Uterus (tissue), 4 donors: ENCODE data around the gene S100A11. TPM values are rescaled to one million over a fixed set of nuclear protein-coding genes. Genes with fewer than 3 reads are reported as not detected.

Experiments
- DNase-seq, 2 donors: peaks; one replicate each; pipeline ENCODE4 v3.0.0-alpha.2; 2019 to 2020
- H3K27ac ChIP-seq, 2 donors: fragments of 200-600 bp; sonication (generic); 1 replicate in 1 of 2; 2 replicates in 1 of 2; pipeline ENCODE4 v1.5.1; 2016 to 2018
- H3K27me3 ChIP-seq, 2 donors: fragments of 200-600 bp; sonication (generic); one replicate each; pipeline ENCODE4 v1.5.1; 2018 to 2019; ENCODE audit warnings: control low read depth in 1 of 2
- H3K36me3 ChIP-seq, 2 donors: fragments of 200-600 bp; sonication (generic); one replicate each; pipeline ENCODE4 v1.5.1; 2019; ENCODE audit warnings: control low read depth in 1 of 2
- H3K4me1 ChIP-seq, 2 donors: fragments of 200-600 bp; sonication (generic); one replicate each; pipeline ENCODE4 v1.5.1; 2018 to 2019; ENCODE audit warnings: control low read depth in 1 of 2
- H3K4me3 ChIP-seq, 2 donors: fragments of 200-600 bp; sonication (generic); 1 replicate in 1 of 2; 2 replicates in 1 of 2; pipeline ENCODE4 v1.5.1; 2018 to 2019; ENCODE audit warnings: mild to moderate bottlenecking in 1 of 2
- H3K9me3 ChIP-seq, 2 donors: fragments of 200-600 bp; sonication (generic); one replicate each; pipeline ENCODE4 v1.5.1; 2019; ENCODE audit warnings: control low read depth in 1 of 2
- CTCF ChIP-seq, 4 experiments: fragments of 200-600 bp in 2 of 4; fragments of 450-650 bp in 2 of 4; sonication (generic) in 2 of 4; IDR thresholded peaks; one replicate each; pipeline ENCODE4 v1.5.1; 2016 to 2019; ENCODE audit warnings: antibody characterized with exemption in 4 of 4, mild to moderate bottlenecking in 2 of 4, moderate library complexity in 1 of 4
- POLR2A ChIP-seq, 2 donors: fragments of 450-650 bp; IDR thresholded peaks; one replicate each; pipeline ENCODE4 v1.6.1; 2016; ENCODE audit warnings: antibody characterized with exemption in 2 of 2, mild to moderate bottlenecking in 1 of 2, moderate library complexity in 1 of 2
- intact Hi-C: fragments of 100-400 bp; cut with DNase I; formaldehyde crosslinking; loops from one replicate; pipeline ENCODE4 v1.15.1; 2023; ENCODE audit warnings: low total_unique reads
- small RNA-seq: library from RNA; depleted of rRNA; stranded (forward); fragments of <200 nt; gene quantifications from one replicate; pipeline ENCODE3, GENCODE V24; 2016
- total RNA-seq, 4 donors: library from RNA; depleted of rRNA in 3 of 4; stranded (reverse); fragments of >200 nt in 3 of 4; gene quantifications; one replicate each; pipeline versions ENCODE4 v1.1.0 to v1.2.4, GENCODE V29; 2014 to 2023
- donor health status: DM: yes; HTN: yes; CAD: no.

S100A11 gene
- total RNA-seq, 4 donors from 2014 or later, result 14.9 to 321 (median 146) TPM

DNA sequence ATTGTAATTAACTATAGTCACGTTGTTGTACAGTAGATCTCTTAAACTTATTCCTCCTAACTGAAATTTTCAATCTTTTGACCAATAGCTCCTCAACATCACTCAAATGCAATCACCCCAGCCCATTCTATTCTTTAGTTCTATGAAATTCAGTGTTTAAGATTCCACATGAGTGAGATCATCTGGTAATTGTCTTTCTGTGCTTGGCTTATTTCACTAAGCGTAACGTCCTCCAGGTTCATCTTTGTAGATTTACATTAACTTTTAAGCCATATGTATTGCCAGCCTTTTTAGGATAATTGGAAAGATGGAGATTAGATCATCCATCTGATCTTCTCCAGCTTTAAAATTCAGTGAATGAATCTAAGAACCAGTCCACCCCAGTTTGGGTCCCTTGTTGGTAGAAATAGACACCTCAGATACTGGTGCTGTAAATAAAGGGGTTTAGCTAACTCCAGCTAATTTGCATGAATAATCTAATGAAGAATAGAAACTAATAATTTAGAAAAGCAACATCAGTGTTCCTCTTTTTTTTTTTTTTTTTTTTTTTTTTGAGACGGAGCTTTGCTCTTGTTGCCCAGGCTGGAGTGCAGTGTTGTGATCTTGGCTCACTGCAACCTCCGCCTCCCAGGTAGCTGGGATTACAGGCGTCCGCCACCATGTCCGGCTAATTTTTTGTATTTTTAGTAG, 50.2 kb downstream of the S100A11 start:
- no peak for DNase-seq
- no peaks in the 10 kb centered on the region for H3K27me3 ChIP-seq
- H3K9me3 ChIP-seq, result no peaks in the 10 kb centered on the region
- H3K36me3 ChIP-seq, result no peaks in the 10 kb centered on the region
- peaks cover 9 to 11% of the 10 kb centered on the region in 2 donors for H3K4me1 ChIP-seq
- TF ChIP-seq POLR2A (IDR thresholded peaks at IDR 0.05), result no peak
- TF ChIP-seq CTCF (IDR thresholded peaks at IDR 0.05), result no peak
- intact Hi-C loops, result no loop called here
- no peak overlapping the region for H3K4me3 ChIP-seq
- no peak overlapping the region for H3K27ac ChIP-seq

- H3K36me3 ChIP-seq, result no peaks in the 10 kb centered on the region
- H3K4me1 ChIP-seq, result peaks cover 11 to 12% of the 10 kb centered on the region in 2 donors
- no peaks in the 10 kb centered on the region for H3K27me3 ChIP-seq
- intact Hi-C loops, result no loop called here
- H3K4me3 ChIP-seq, result no peak overlapping the region
- DNase-seq, result no peak
- TF ChIP-seq CTCF (IDR thresholded peaks at IDR 0.05), result no peak
- TF ChIP-seq POLR2A (IDR thresholded peaks at IDR 0.05), result no peak
- H3K27ac ChIP-seq, result no peak overlapping the region
- H3K9me3 ChIP-seq, result no peaks in the 10 kb centered on the region
These were observed 51.0 kb downstream of the S100A11 start for GRCh38 chr1:151985768-151986167.

GRCh38 chr1:151985270-151985669, 51.5 kb downstream of the S100A11 start:
- H3K36me3 ChIP-seq, result no peaks in the 10 kb centered on the region
- no peak overlapping the region for H3K4me3 ChIP-seq
- intact Hi-C loops, result no loop called here
- no peak for DNase-seq
- TF ChIP-seq POLR2A (IDR thresholded peaks at IDR 0.05) (no peak), CTCF (IDR thresholded peaks at IDR 0.05) (no peak)
- no peak overlapping the region for H3K27ac ChIP-seq
- no peaks in the 10 kb centered on the region for H3K27me3 ChIP-seq
- H3K9me3 ChIP-seq, result no peaks in the 10 kb centered on the region
- H3K4me1 ChIP-seq, result peaks cover 11 to 13% of the 10 kb centered on the region in 2 donors

DNA sequence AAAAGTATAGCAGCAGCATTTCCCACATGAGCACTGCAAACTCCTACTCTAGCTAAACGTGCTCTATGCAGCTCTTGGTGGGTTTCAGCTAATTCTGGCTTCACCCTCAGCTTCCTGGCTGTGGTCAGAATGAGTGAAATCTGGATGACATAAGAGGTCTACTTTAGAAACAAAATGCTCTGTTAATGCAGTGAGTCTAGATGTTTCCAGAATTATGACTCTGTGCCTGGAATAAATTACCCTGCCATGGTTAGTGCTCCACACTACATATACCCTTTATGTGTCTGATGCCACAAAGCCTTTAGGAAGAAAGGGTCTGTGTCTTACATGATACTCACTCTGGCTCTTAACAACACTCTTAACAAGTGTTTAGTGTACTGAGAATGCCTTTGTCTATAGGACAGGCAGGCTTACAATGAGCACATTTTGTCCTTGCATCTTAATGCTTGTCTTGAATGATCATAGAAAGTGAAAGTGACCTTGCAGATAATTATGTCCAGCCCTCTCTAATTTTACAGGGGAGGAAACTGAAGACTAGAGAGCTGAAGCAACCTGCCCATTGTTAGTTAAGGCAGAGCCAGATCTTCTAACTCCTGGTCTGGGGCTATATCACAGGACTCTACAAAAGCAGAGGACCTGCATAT, 52.4 kb downstream of the S100A11 start:
- Histone ChIP-seq H3K9me3 (no peaks in the 10 kb centered on the region), H3K4me3 (no peak overlapping the region), H3K27me3 (no peaks in the 10 kb centered on the region), H3K36me3 (no peaks in the 10 kb centered on the region), H3K27ac (no peak overlapping the region), H3K4me1 (peaks cover 8 to 13% of the 10 kb centered on the region in 2 donors)
- no peak for TF ChIP-seq POLR2A (IDR thresholded peaks at IDR 0.05)
- TF ChIP-seq CTCF (IDR thresholded peaks at IDR 0.05), result no peak
- no peak for DNase-seq
- intact Hi-C loops, result no loop called here

Small RNA genes within 50 kb of the gene (small RNA-seq; reads per million reads assigned to genes)
- not detected for gene SPTLC1P4

Other genes starting within 250 kb of the S100A11 start
- gene TDRKH, start 246.5 kb downstream of the S100A11 start, total RNA-seq, result 1 to 10 TPM in 2 of 4 donors, under 1 TPM in 2; 0.26 to 6.8 (median 1.8) TPM
- gene LINGO4, start 231.6 kb downstream of the S100A11 start, total RNA-seq, result under 1 TPM in 1 of 4 donors, not detected in 3; 0.14 TPM
- 1 to 10 TPM in 2 of 4 donors, under 1 TPM in 2; 0.51 to 4.8 (median 2.1) TPM for gene RORC, start 205.2 kb downstream of the S100A11 start, total RNA-seq
- gene C2CD4D, start 197.2 kb downstream of the S100A11 start, total RNA-seq, result not detected
- not detected for gene THEM5, start 183.3 kb downstream of the S100A11 start, total RNA-seq
- 10 to 100 TPM; 11.5 to 56.4 (median 18.3) TPM for gene THEM4, start 127.5 kb downstream of the S100A11 start, total RNA-seq
- gene S100A10, start 43.1 kb downstream of the S100A11 start, total RNA-seq, result 100 to 1,000 TPM in 1 of 4 donors, 10 to 100 TPM in 3; 21.8 to 189 (median 34.6) TPM
- gene TCHHL1, start 52.1 kb upstream of the S100A11 start, total RNA-seq, result not detected
- not detected for gene TCHH, start 78.4 kb upstream of the S100A11 start, total RNA-seq
- gene RPTN, start 122.2 kb upstream of the S100A11 start, total RNA-seq, result not detected
- under 1 TPM in 1 of 4 donors, not detected in 3; 0.06 TPM for gene HRNR, start 187.2 kb upstream of the S100A11 start, total RNA-seq